Measurements from ENCODE around the gene CD248.

GRCh38 chr11:66288671-66289547 is 27.9 kb downstream of the CD248 start, which contains the start of gene YIF1A:
- TF ChIP-seq CTCF (IDR thresholded peaks at IDR 0.05), result peak; percentile 47
- no peak for TF ChIP-seq ZFX (IDR thresholded peaks at IDR 0.05; ENCODE audit: borderline replicate concordance)
